K562 (cell line): ENCODE results near the gene PRSS8. TPM values are rescaled to one million over a fixed set of nuclear protein-coding genes. Genes with fewer than 3 reads are reported as not detected.

ENCODE experiments used
- BDP1 ChIP-seq: IDR thresholded peaks from 3 replicates; pipeline ENCODE4 v1.6.1; 2011; ENCODE audit not compliant: insufficient read length, insufficient read depth
- BRD4 ChIP-seq: fragments of 200-600 bp; sonication (generic); IDR thresholded peaks from 2 replicates; pipeline ENCODE4 v1.6.1; 2017; ENCODE audit warnings: inconsistent platforms
- FOXA3 ChIP-seq, 2 experiments: fragments of 450-650 bp in 1 of 2; sonication (generic) in 1 of 2; formaldehyde crosslinking; IDR thresholded peaks in 1 of 2; conservative IDR thresholded peaks in 1 of 2; 2 replicates each; pipeline versions ENCODE4 v1.4.0 to v1.8.0; 2020 to 2022; ENCODE audit warnings: mild to moderate bottlenecking in 2 of 2, missing genetic modification reagents in 1 of 2
- FOXK2 ChIP-seq, 2 experiments: fragments of 450-650 bp; IDR thresholded peaks in 1 of 2; conservative IDR thresholded peaks in 1 of 2; 2 replicates each; pipeline ENCODE4 v1.6.1; 2016; ENCODE audit warnings: low read depth in 2 of 2, mild to moderate bottlenecking in 1 of 2
- FOXM1 ChIP-seq, 2 experiments: fragments of 450-650 bp in 1 of 2; sonication (generic) in 1 of 2; formaldehyde crosslinking in 1 of 2; IDR thresholded peaks; 2 replicates each; pipeline versions ENCODE4 v1.6.1 to v1.9.0; 2017 to 2022; ENCODE audit warnings: low read depth in 2 of 2, mild to moderate bottlenecking in 2 of 2, missing genetic modification reagents in 1 of 2, moderate library complexity in 1 of 2
- HLTF ChIP-seq: fragments of 450-650 bp; IDR thresholded peaks from 2 replicates; pipeline ENCODE4 v1.6.1; 2016
- HOXB6 ChIP-seq: fragments of 250-450 bp; sonication (Bioruptor Pico); IDR thresholded peaks from 2 replicates; pipeline ENCODE4 v1.5.1; 2022; ENCODE audit warnings: mild to moderate bottlenecking, borderline replicate concordance
- KLF10 ChIP-seq: fragments of 250-450 bp; sonication (Bioruptor Pico); IDR thresholded peaks from 2 replicates; pipeline ENCODE4 v1.6.1; 2021; ENCODE audit warnings: matching md5 sums
- MYBL2 ChIP-seq, 2 experiments: fragments of 450-650 bp in 1 of 2; sonication (generic) in 1 of 2; formaldehyde crosslinking in 1 of 2; IDR thresholded peaks; 2 replicates each; pipeline versions ENCODE4 v1.6.1 to v1.8.1; 2017 to 2022; ENCODE audit warnings: borderline replicate concordance in 1 of 2, inconsistent platforms in 1 of 2, low read depth in 1 of 2, mild to moderate bottlenecking in 1 of 2, missing genetic modification reagents in 1 of 2, moderate library complexity in 1 of 2
- RBM22 ChIP-seq: fragments of 200-400 bp; formaldehyde crosslinking; IDR thresholded peaks from 2 replicates; pipeline ENCODE4 v1.6.1; 2018; ENCODE audit warnings: low read length, low read depth; ENCODE audit not compliant: poor library complexity, severe bottlenecking
- SLC30A9 ChIP-seq: fragments of 250-450 bp; sonication (Bioruptor Pico); IDR thresholded peaks from 2 replicates; pipeline ENCODE4 v1.8.0; 2022; ENCODE audit warnings: mild to moderate bottlenecking, moderate library complexity
- STAT6 ChIP-seq: sonication (generic); formaldehyde crosslinking; IDR thresholded peaks from 2 replicates; pipeline ENCODE4 v1.8.1; 2023; ENCODE audit warnings: mild to moderate bottlenecking, missing genetic modification reagents
- ZC3H8 ChIP-seq: fragments of 450-650 bp; IDR thresholded peaks from 2 replicates; pipeline ENCODE4 v1.6.1; 2017
- ZNF121 ChIP-seq: sonication (generic); formaldehyde crosslinking; conservative IDR thresholded peaks from 2 replicates; pipeline ENCODE4 v1.8.0; 2022; ENCODE audit warnings: missing genetic modification reagents
- ZNF398 ChIP-seq: fragments of 250-450 bp; sonication (Bioruptor Pico); IDR thresholded peaks from 2 replicates; pipeline ENCODE4 v1.8.0; 2021; ENCODE audit warnings: moderate library complexity, mild to moderate bottlenecking, inconsistent platforms
- ZNF41 ChIP-seq: fragments of 250-450 bp; sonication (Bioruptor Pico); conservative IDR thresholded peaks from 2 replicates; pipeline ENCODE4 v1.4.0; 2020; ENCODE audit warnings: mild to moderate bottlenecking
- ZNF507 ChIP-seq: conservative IDR thresholded peaks from 2 replicates; pipeline ENCODE4 v1.6.1; 2017; ENCODE audit warnings: missing genetic modification characterization, missing compliant biosample characterization
- ZNF780A ChIP-seq: fragments of 250-450 bp; sonication (Bioruptor Pico); IDR thresholded peaks from 2 replicates; pipeline ENCODE4 v1.5.0; 2021; ENCODE audit warnings: mild to moderate bottlenecking
- polyA plus RNA-seq, 8 experiments: library from polyadenylated mRNA; depleted of rRNA in 4 of 8; stranded (reverse) in 5 of 8; unstranded in 3 of 8; fragments of >200 nt; fragmentation: Nextera tagmentation in 2 of 8; fragmentation: Illumina TruSeq in 1 of 8; extraction: Ambion mirVana in 2 of 8; extraction: Trizol in 1 of 8; gene quantifications; 2 replicates each; pipeline versions ENCODE4 v1.2.1 to v1.2.3, GENCODE V29; 2011 to 2014; ENCODE audit warnings: inconsistent platforms in 1 of 8, missing spikeins in 1 of 8
- total RNA-seq, 7 experiments: library from RNA; depleted of rRNA in 6 of 7; stranded (reverse); fragments of >200 nt in 6 of 7; fragmentation: Illumina TruSeq in 2 of 7; extraction: Trizol in 2 of 7; gene quantifications; 2 replicates each; pipeline versions ENCODE4 v1.2.1 to v1.2.3, GENCODE V29; 2011 to 2021; ENCODE audit warnings: low replicate concordance in 1 of 7
- TF ChIP-seq, protein P1 (sequence below): fragments of 150-350 bp; conservative IDR thresholded peaks from 2 replicates; pipeline ENCODE4 v1.6.1; 2014; ENCODE audit warnings: low read length

The PRSS8 gene
- total and polyA plus RNA-seq, 9 of the 15 experiments (the other 6 are each of a cell fraction or from before 2014, with no cell fraction given), result 0.25 to 3.9 (median 1.3) TPM; not detected in 1

- TF ChIP-seq ZNF398 (no peak), HLTF (no peak), ZNF41 (CRISPR knock-in tag) (no peak), ZNF121 (CRISPR knock-in tag) (no peak), ZNF780A (CRISPR knock-in tag) (no peak), ZNF507 (no peak), BRD4 (no peak), SLC30A9 (CRISPR knock-in tag) (no peak), ZC3H8 (no peak), STAT6 (CRISPR knock-in tag) (no peak), KLF10 (CRISPR knock-in tag) (no peak), HOXB6 (CRISPR knock-in tag) (no peak), MYBL2 (IDR thresholded peaks at IDR 0.05; ENCODE audit: low read depth) (no peak), MYBL2 (CRISPR knock-in tag; IDR thresholded peaks at IDR 0.05; ENCODE audit: borderline replicate concordance) (no peak), RBM22 (peak; percentile 81), FOXM1 (IDR thresholded peaks at IDR 0.05; ENCODE audit: low read depth) (no peak), FOXM1 (CRISPR knock-in tag; IDR thresholded peaks at IDR 0.05; ENCODE audit: low read depth) (no peak), FOXK2 (conservative IDR thresholded peaks at IDR 0.05 in 1 of 2, IDR thresholded peaks at IDR 0.05 in 1 of 2; ENCODE audit: low read depth in 2 of 2) (peak in 1 of 2 experiments; percentile 51; a peak in 1 of 4 replicates), FOXA3 (CRISPR knock-in tag; conservative IDR thresholded peaks at IDR 0.05 in 1 of 2, IDR thresholded peaks at IDR 0.05 in 1 of 2) (0 out of 4 replicates have a peak, but pooled peaks of 1 of the 2 experiments have one; percentile 43), BDP1 (no peak)
- TF ChIP-seq, protein P1, sequence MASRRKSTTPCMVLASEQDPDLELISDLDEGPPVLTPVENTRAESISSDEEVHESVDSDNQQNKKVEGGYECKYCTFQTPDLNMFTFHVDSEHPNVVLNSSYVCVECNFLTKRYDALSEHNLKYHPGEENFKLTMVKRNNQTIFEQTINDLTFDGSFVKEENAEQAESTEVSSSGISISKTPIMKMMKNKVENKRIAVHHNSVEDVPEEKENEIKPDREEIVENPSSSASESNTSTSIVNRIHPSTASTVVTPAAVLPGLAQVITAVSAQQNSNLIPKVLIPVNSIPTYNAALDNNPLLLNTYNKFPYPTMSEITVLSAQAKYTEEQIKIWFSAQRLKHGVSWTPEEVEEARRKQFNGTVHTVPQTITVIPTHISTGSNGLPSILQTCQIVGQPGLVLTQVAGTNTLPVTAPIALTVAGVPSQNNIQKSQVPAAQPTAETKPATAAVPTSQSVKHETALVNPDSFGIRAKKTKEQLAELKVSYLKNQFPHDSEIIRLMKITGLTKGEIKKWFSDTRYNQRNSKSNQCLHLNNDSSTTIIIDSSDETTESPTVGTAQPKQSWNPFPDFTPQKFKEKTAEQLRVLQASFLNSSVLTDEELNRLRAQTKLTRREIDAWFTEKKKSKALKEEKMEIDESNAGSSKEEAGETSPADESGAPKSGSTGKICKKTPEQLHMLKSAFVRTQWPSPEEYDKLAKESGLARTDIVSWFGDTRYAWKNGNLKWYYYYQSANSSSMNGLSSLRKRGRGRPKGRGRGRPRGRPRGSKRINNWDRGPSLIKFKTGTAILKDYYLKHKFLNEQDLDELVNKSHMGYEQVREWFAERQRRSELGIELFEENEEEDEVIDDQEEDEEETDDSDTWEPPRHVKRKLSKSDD, result no peak
Measured at GRCh38 chr16:31117384-31118222, 17.9 kb downstream of the PRSS8 start, which contains the start of gene KAT8 (continued).
